ENCODE measurements around the gene FOXL3. TPM values are rescaled to one million over a fixed set of nuclear protein-coding genes. Genes with fewer than 3 reads are reported as not detected.

FOXL3 gene
- total RNA-seq, 1 donor = not detected

- DNase-seq (ENCODE audit: low read depth) = no peak
- TF ChIP-seq, protein P1, sequence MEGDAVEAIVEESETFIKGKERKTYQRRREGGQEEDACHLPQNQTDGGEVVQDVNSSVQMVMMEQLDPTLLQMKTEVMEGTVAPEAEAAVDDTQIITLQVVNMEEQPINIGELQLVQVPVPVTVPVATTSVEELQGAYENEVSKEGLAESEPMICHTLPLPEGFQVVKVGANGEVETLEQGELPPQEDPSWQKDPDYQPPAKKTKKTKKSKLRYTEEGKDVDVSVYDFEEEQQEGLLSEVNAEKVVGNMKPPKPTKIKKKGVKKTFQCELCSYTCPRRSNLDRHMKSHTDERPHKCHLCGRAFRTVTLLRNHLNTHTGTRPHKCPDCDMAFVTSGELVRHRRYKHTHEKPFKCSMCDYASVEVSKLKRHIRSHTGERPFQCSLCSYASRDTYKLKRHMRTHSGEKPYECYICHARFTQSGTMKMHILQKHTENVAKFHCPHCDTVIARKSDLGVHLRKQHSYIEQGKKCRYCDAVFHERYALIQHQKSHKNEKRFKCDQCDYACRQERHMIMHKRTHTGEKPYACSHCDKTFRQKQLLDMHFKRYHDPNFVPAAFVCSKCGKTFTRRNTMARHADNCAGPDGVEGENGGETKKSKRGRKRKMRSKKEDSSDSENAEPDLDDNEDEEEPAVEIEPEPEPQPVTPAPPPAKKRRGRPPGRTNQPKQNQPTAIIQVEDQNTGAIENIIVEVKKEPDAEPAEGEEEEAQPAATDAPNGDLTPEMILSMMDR (IDR thresholded peaks at IDR 0.05; ENCODE audit: insufficient read depth, low read depth, low read length) = no peak
- H3K4me3 ChIP-seq (ENCODE audit: low read depth, low read length) = no peak overlapping the region
These were observed 34.1 kb upstream of the FOXL3 start for GRCh38 chr7:255721-256361.

- H3K4me3 ChIP-seq (ENCODE audit: low read depth, low read length) = no peak overlapping the region
- DNase-seq (ENCODE audit: low read depth) = no peak
- TF ChIP-seq, protein P1 (IDR thresholded peaks at IDR 0.05; ENCODE audit: insufficient read depth, low read depth, low read length) = no peak
These were observed 33.5 kb upstream of the FOXL3 start for GRCh38 chr7:256461-256940.

GRCh38 chr7:256981-257646, 32.9 kb upstream of the FOXL3 start:
- DNase-seq (ENCODE audit: low read depth) = no peak
- TF ChIP-seq, protein P1 (IDR thresholded peaks at IDR 0.05; ENCODE audit: insufficient read depth, low read depth, low read length) = no peak
- H3K4me3 ChIP-seq (ENCODE audit: low read depth, low read length) = no peak overlapping the region

DNA sequence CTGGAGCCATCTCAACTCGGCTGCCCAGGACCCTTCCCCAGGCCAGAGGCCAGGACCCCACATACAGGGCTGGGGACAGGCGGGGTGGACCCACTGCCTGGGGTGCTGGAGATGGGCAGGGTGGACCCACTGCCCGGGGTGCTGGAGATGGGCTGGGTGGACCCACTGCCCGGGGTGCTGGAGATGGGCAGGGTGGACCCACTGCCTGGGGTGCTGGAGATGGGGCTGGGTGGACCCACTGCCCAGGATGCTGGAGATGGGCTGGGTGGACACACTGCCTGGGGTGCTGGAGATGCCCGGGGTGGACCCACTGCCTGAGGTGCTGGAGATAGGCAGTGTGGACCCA, 32.4 kb upstream of the FOXL3 start:
- no peak for DNase-seq (ENCODE audit: low read depth)
- no peak overlapping the region for H3K4me3 ChIP-seq (ENCODE audit: low read depth, low read length)
- TF ChIP-seq, protein P1 (IDR thresholded peaks at IDR 0.05; ENCODE audit: insufficient read depth, low read depth, low read length) = no peak

DNA sequence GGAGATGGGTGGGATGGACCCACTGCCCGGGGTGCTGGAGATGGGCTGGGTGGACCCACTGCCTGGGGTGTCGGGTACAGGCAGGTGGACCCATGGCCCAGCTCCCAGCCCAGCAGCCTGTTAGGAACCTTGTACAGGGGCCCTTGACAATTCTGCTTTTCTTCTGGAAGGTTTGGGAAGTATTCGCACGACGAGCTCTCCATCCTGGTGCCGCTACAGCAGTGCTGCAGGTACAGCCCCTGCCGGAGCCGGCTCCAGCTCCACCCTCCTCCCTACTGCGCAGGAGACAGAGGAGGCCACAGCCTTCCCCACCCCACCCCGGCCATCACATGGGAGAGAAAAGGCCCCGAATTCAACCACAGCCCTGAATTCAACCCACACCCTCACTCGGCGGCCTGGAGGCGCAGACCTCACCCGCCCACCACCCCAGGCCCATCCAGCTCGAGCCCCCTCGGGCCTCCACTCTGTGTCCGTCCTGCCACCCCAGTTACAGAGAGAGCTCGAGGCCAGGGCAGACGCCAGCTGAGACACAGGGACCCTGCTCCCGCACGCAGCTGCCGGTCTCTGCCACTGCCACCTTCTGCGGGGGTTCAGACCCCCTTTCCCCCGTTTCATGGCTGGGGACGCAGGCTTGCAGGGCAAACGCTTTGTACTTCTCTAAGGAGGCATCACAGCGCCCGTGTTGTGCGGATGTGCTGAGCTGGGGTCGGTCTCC, 31.3 kb upstream of the FOXL3 start:
- TF ChIP-seq, protein P1 (IDR thresholded peaks at IDR 0.05; ENCODE audit: insufficient read depth, low read depth, low read length) = no peak
- no peak for DNase-seq (ENCODE audit: low read depth)

DNA sequence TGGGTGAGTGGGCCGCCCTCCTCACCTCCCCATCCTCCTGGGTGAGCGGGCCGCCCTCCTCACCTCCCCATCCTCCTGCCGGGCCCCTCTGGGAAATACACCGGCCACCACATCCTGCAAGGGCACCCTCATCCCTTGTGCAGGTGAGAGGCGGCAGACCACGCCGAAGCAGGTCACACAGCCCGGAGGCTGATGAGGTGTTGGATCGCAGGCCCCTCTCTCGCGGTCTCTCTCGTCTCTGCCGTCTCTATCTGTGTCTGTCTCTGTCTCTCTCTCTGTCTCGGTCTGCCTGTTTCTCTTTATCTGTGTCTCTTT, 30.8 kb upstream of the FOXL3 start:
- DNase-seq (ENCODE audit: low read depth) = no peak
- TF ChIP-seq, protein P1 (IDR thresholded peaks at IDR 0.05; ENCODE audit: insufficient read depth, low read depth, low read length) = no peak

More for the DNA sequence above, 31.3 kb upstream of the FOXL3 start:
- H3K4me3 ChIP-seq (ENCODE audit: low read depth, low read length) = no peak overlapping the region

More for the DNA sequence above, 30.8 kb upstream of the FOXL3 start:
- no peak overlapping the region for H3K4me3 ChIP-seq (ENCODE audit: low read depth, low read length)

All from fibroblast of villous mesenchyme (primary cell).